Measurements from ENCODE around the gene OGFOD1.

- TF ChIP-seq SP1 (IDR thresholded peaks at IDR 0.05) (no peak), BHLHE40 (IDR thresholded peaks at IDR 0.05; ENCODE audit: borderline replicate concordance) (no peak), ZNF384 (IDR thresholded peaks at IDR 0.05) (no peak), CTBP1 (IDR thresholded peaks at IDR 0.05; ENCODE audit: borderline replicate concordance) (no peak), HDGF (IDR thresholded peaks at IDR 0.05; ENCODE audit: borderline replicate concordance) (no peak), FOXK2 (IDR thresholded peaks at IDR 0.05) (no peak)
Measured at GRCh38 chr16:56426585-56426984, 24.8 kb upstream of the OGFOD1 start.

Data from HEK293T (cell line).